ENCODE data around the gene ZIC5.
A peak's percentile ranks its signal among the peaks of the same experiment; 100 is the strongest.

ZIC5 gene

DNA sequence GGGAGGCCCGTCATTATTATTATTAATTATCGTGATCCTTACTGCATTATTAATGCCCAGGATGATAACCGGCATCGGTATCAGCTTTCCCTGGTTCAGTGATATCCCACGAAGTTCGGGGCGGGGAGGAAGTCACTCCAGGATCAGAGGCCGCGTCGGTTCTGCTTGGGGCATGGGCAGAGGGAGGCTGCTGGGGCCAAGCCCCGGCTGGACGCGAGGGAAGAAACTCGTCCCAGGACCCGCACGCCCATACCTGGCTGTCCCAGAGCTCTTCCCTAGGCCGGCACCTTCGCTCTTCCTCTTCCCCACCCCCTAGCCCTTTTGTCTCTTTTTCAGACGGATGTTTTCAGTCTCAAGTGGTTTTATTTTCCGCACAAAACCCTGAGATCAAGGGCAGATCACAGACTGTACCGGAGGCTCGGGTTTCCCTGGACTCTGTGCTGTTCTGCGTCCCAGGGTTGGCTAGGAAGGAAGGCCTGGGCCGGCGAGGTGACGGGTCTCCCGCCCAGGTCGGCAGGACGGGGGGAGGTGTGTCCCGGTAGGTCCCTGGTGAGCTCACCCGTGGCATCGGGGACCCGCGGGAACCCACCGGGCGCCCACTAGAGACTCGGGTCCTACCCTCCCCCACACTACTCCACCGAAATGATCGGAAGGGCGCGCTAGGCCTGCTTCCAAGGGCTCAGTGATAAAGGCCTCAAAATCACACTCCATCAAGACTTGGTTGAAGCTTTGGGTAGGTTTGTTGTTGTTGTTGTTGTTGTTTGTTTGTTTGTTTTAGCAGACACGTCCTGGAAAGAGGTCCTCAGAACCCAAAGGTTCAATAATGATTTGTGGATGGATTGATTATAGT is 17.9 kb upstream of the ZIC5 start:
- Histone ChIP-seq H4K91ac (ENCODE audit: low read depth, low read length, poor library complexity) (no peak overlapping the region), H3K4me1 (ENCODE audit: control insufficient read depth in 2 of 2, insufficient read depth in 1 of 2, low read depth in 1 of 2, low read length in 2 of 2) (peaks cover 32 to 46% of the 10 kb centered on the region in 2 donors), H3K27me3 (ENCODE audit: control insufficient read depth in 3 of 3, insufficient read depth in 3 of 3, low read depth in 1 of 3, low read length in 3 of 3) (peaks cover 15 to 54% (median 20%) of the 10 kb centered on the region in 3 experiments), H3K9ac (ENCODE audit: low read depth, low read length, poor library complexity) (no peak overlapping the region), H3K9me3 (replicated peaks in 1 of 2; ENCODE audit: control insufficient read depth in 2 of 2, insufficient read depth in 1 of 2, low read depth in 1 of 2, low read length in 2 of 2) (peaks cover 0 to 3% of the 10 kb centered on the region in 2 donors), H2AFZ (ENCODE audit: low read length) (no peak overlapping the region), H2BK15ac (ENCODE audit: low read length) (no peak overlapping the region), H4K8ac (ENCODE audit: low read depth, low read length) (no peak overlapping the region), H3K4me3 (ENCODE audit: low read length in 2 of 2) (no peak overlapping the region), H3K14ac (ENCODE audit: low read length) (no peak overlapping the region), H3K27ac (replicated peaks; ENCODE audit: low read length) (no peak overlapping the region), H2BK12ac (ENCODE audit: low read length) (no peak overlapping the region), H3K4ac (ENCODE audit: low read length) (no peak overlapping the region), H2BK5ac (ENCODE audit: low read length) (no peak overlapping the region), H2AK5ac (ENCODE audit: low read depth, low read length) (no peak overlapping the region), H2BK120ac (ENCODE audit: low read depth, low read length) (no peak overlapping the region), H3K18ac (ENCODE audit: low read length) (peak overlapping the region; percentile 17), H3K36me3 (replicated peaks in 1 of 2; ENCODE audit: control insufficient read depth in 2 of 2, insufficient read depth in 2 of 2, low read length in 2 of 2) (peaks cover 8 to 47% of the 10 kb centered on the region in 2 donors), H3K4me2 (ENCODE audit: insufficient read depth, low read length, poor library complexity, severe bottlenecking) (peak overlapping the region; percentile 14), H3K79me1 (ENCODE audit: low read depth, low read length) (peaks cover 6% of the 10 kb centered on the region), H3K23ac (ENCODE audit: low read depth, low read length, poor library complexity) (no peak overlapping the region)
- no CpG with 5 or more reads among the region's 42 CpGs for WGBS, 2 donors (ENCODE audit: extremely low coverage in 2 of 2, insufficient read length in 2 of 2, insufficient replicate concordance in 1 of 2)
- DNase-seq (ENCODE audit: low spot score) = peak; percentile 26

DNA sequence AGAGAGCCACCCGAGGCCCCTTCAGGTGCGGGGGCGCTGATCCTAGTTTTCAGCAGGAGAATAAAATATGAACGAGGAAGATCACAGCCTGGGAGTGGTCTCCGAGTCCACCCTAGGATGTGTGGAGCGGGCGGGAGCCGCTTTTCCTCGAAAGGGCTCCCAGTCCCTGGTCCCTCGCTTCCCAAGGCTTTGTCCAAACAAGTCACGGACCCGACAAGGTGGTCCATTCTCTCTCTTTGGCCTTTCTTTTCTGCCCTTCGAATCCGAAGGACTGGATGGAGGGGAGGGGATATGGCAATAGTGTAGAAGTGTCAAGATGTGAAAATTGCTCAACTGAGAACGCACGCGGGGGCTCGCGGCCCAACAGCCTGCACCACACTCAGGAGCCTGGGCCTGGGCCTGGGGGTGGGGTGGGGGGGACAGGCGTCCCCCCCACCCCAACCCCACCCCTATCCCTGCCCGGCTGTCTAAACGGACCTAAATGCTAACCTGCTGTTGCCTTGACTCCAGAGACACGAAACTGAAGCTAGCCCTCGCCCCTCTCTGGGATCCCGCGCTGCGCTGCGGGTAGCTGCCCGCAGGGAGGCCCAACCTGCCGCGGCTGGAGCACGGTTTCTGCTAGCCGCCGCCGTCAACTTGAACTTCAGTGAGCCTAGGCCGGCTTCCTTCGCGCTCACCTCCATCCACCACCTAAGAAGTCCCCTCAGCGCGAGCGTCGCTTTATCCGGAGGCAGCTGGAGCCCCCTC is 17.1 kb upstream of the ZIC5 start:
- H4K8ac ChIP-seq (ENCODE audit: low read depth, low read length) = no peak overlapping the region
- peak overlapping the region; percentile 19 for H2AK5ac ChIP-seq (ENCODE audit: low read depth, low read length)
- H3K27me3 ChIP-seq (ENCODE audit: control insufficient read depth in 3 of 3, insufficient read depth in 3 of 3, low read depth in 1 of 3, low read length in 3 of 3) = peaks cover 12 to 50% (median 15%) of the 10 kb centered on the region in 3 experiments
- DNase-seq (ENCODE audit: low spot score) = peak; percentile 6
- H3K23ac ChIP-seq (ENCODE audit: low read depth, low read length, poor library complexity) = no peak overlapping the region
- H3K9me3 ChIP-seq (replicated peaks in 1 of 2; ENCODE audit: control insufficient read depth in 2 of 2, insufficient read depth in 1 of 2, low read depth in 1 of 2, low read length in 2 of 2) = peaks cover 0 to 3% of the 10 kb centered on the region in 2 donors
- H4K91ac ChIP-seq (ENCODE audit: low read depth, low read length, poor library complexity) = no peak overlapping the region
- H3K4me1 ChIP-seq (ENCODE audit: control insufficient read depth in 2 of 2, insufficient read depth in 1 of 2, low read depth in 1 of 2, low read length in 2 of 2) = peaks cover 32 to 42% of the 10 kb centered on the region in 2 donors
- no peak overlapping the region for H3K14ac ChIP-seq (ENCODE audit: low read length)
- H3K79me1 ChIP-seq (ENCODE audit: low read depth, low read length) = peaks cover 6% of the 10 kb centered on the region
- H3K4me3 ChIP-seq (ENCODE audit: low read length in 2 of 2) = no peak overlapping the region
- peak overlapping the region; percentile 41 for H3K4me2 ChIP-seq (ENCODE audit: insufficient read depth, low read length, poor library complexity, severe bottlenecking)
- peaks cover 11 to 55% of the 10 kb centered on the region in 2 donors for H3K36me3 ChIP-seq (replicated peaks in 1 of 2; ENCODE audit: control insufficient read depth in 2 of 2, insufficient read depth in 2 of 2, low read length in 2 of 2)
- H2BK120ac ChIP-seq (ENCODE audit: low read depth, low read length) = no peak overlapping the region
- H2BK12ac ChIP-seq (ENCODE audit: low read length) = no peak overlapping the region
- no peak overlapping the region for H2BK15ac ChIP-seq (ENCODE audit: low read length)
- no CpG with 5 or more reads among the region's 43 CpGs for WGBS, 2 donors (ENCODE audit: extremely low coverage in 2 of 2, insufficient read length in 2 of 2, insufficient replicate concordance in 1 of 2)
- no peak overlapping the region for H3K9ac ChIP-seq (ENCODE audit: low read depth, low read length, poor library complexity)
- peak overlapping the region; percentile 84 for H3K18ac ChIP-seq (ENCODE audit: low read length)
- no peak overlapping the region for H3K27ac ChIP-seq (replicated peaks; ENCODE audit: low read length)
- no peak overlapping the region for H2BK5ac ChIP-seq (ENCODE audit: low read length)
- H3K4ac ChIP-seq (ENCODE audit: low read length) = no peak overlapping the region
- H2AFZ ChIP-seq (ENCODE audit: low read length) = no peak overlapping the region

DNA sequence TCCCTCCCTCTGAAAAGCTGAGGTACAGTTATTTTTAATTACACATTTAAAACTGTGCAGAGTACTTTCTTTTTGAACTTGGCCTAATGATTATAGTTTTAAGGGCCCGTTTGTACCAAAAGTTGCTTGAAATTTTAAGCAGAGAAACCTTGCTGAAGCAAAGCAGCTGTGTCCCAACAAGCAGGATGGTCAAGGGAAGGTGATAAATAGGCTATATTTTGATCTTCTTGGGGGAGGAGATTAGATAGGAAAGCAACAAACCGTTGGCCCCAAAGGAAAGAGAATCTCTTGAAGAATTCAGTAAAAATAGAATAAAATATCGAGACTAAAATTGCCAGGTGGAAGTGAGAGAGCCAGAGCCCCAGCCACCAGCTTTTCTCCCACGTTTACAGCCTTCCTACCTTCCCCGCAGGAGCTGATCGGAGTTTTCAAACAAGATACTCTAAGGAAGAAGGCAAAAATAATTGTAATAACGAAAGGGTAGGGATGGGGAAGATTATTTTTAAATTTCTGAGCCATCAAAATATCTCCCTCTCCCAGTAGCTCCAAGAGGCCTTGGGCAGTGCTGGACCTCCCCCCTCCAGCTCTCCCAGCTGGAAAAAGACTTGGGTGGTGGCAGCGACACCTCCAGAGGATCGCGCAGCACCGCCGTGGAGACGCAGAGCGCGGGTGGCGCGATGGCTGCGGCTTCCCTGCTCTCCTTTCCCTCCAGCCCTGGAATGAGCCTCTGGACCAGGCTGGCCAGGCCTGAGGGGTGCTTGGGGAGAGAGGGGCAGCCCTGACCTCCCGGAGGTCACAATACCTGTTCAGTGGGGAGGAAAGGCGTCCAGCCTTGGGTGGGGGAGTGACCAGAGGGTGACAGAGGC is 15.8 kb upstream of the ZIC5 start:
- peaks cover 30 to 32% of the 10 kb centered on the region in 2 donors for H3K4me1 ChIP-seq (ENCODE audit: control insufficient read depth in 2 of 2, insufficient read depth in 1 of 2, low read depth in 1 of 2, low read length in 2 of 2)
- peak overlapping the region; percentile 68 to 99 for H3K4me3 ChIP-seq (ENCODE audit: low read length in 2 of 2)
- peak overlapping the region; percentile 96 for H3K23ac ChIP-seq (ENCODE audit: low read depth, low read length, poor library complexity)
- H3K79me1 ChIP-seq (ENCODE audit: low read depth, low read length) = peaks cover 8% of the 10 kb centered on the region
- no peak overlapping the region for H2BK12ac ChIP-seq (ENCODE audit: low read length)
- no peak overlapping the region for H3K4ac ChIP-seq (ENCODE audit: low read length)
- no peak overlapping the region for H3K27ac ChIP-seq (replicated peaks; ENCODE audit: low read length)
- H2BK15ac ChIP-seq (ENCODE audit: low read length) = no peak overlapping the region
- H2BK5ac ChIP-seq (ENCODE audit: low read length) = peak overlapping the region; percentile 29
- no CpG with 5 or more reads among the region's 20 CpGs for WGBS, 2 donors (ENCODE audit: extremely low coverage in 2 of 2, insufficient read length in 2 of 2, insufficient replicate concordance in 1 of 2)
- peaks cover 17 to 68% of the 10 kb centered on the region in 2 donors for H3K36me3 ChIP-seq (replicated peaks in 1 of 2; ENCODE audit: control insufficient read depth in 2 of 2, insufficient read depth in 2 of 2, low read length in 2 of 2)
- DNase-seq (ENCODE audit: low spot score) = no peak
- H4K8ac ChIP-seq (ENCODE audit: low read depth, low read length) = no peak overlapping the region
- H2AK5ac ChIP-seq (ENCODE audit: low read depth, low read length) = no peak overlapping the region
- peaks cover 0 to 3% of the 10 kb centered on the region in 2 donors for H3K9me3 ChIP-seq (replicated peaks in 1 of 2; ENCODE audit: control insufficient read depth in 2 of 2, insufficient read depth in 1 of 2, low read depth in 1 of 2, low read length in 2 of 2)
- H3K9ac ChIP-seq (ENCODE audit: low read depth, low read length, poor library complexity) = peak overlapping the region; percentile 88
- peaks cover 0 to 41% (median 14%) of the 10 kb centered on the region in 3 experiments for H3K27me3 ChIP-seq (ENCODE audit: control insufficient read depth in 3 of 3, insufficient read depth in 3 of 3, low read depth in 1 of 3, low read length in 3 of 3)
- H2BK120ac ChIP-seq (ENCODE audit: low read depth, low read length) = no peak overlapping the region
- H3K4me2 ChIP-seq (ENCODE audit: insufficient read depth, low read length, poor library complexity, severe bottlenecking) = peak overlapping the region; percentile 58
- peak overlapping the region; percentile 65 for H3K14ac ChIP-seq (ENCODE audit: low read length)
- no peak overlapping the region for H2AFZ ChIP-seq (ENCODE audit: low read length)
- no peak overlapping the region for H4K91ac ChIP-seq (ENCODE audit: low read depth, low read length, poor library complexity)
- peak overlapping the region; percentile 94 for H3K18ac ChIP-seq (ENCODE audit: low read length)

All from neuronal stem cell (in vitro differentiated cells).